Measurements from ENCODE around the gene GOLGA6L7.
"Not testable (repeated sequence)": the region's sequence is repeated elsewhere in the genome, so short reads cannot be mapped to it uniquely, and the experiment has no call there.

The GOLGA6L7 gene

DNA sequence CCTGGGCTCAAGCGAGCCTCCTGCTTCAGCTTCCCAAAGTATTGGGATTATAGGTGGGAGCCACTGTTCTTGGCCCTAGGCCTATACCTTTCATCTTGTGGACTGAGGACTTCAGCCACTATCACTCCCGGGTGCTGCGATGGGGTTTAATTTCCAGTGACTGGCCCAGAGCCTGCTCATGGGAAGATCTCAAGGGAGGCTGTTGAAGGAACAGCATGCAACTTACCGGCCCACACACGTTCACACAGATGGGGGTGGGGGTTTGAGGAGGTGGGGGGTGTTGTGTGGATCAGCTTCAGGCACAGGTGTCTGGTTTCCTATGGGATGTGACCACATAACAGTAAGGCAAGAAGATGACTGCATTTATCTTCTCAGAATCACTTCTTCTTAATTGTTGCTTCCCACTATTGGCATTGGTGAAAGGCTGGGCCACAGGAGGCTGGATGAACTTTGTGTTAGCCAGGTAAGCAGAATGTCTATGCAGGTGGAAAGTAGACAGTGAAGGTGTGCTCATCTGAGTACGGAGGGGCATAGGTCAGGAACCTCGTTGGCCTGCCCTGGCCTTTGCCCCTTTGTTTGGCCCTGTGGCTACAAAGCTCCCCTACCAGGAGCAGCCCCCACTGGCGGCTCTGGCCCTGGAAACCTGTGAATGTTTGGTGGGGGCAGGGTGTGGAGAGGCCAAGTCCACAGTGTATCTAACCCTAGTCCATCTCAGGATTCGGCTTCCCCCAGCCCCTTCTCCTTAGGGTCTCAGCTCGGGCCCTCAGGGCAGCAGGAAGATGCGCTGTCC, 35.9 kb upstream of the GOLGA6L7 start:
- DNase-seq (ENCODE audit: low read depth) = no peak

GRCh38 chr15:28881600-28881999, 33.2 kb upstream of the GOLGA6L7 start:
- no peak for DNase-seq (ENCODE audit: low read depth)

GRCh38 chr15:28881170-28881569, 32.7 kb upstream of the GOLGA6L7 start:
- DNase-seq (ENCODE audit: low read depth) = no peak

DNA sequence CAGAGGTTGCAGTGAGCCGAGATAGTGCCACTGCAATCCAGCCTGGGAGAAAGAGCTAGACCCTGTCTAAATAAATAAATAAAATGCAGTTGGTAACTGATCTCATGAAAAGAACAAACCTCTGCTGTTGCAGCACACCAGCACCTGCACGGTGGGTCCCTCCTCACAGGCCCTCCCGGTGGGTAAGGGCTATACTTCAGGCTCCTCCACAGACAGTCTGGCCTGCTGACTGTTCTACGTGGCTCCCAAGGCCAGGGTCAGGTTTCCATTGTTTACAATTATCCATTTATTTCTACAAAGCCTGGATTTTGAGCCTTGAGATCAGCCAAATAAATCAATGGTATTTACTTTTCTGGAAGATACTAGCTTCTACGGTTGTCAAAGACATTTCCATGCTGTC, 32.2 kb upstream of the GOLGA6L7 start:
- no peak for DNase-seq (ENCODE audit: low read depth)

DNA sequence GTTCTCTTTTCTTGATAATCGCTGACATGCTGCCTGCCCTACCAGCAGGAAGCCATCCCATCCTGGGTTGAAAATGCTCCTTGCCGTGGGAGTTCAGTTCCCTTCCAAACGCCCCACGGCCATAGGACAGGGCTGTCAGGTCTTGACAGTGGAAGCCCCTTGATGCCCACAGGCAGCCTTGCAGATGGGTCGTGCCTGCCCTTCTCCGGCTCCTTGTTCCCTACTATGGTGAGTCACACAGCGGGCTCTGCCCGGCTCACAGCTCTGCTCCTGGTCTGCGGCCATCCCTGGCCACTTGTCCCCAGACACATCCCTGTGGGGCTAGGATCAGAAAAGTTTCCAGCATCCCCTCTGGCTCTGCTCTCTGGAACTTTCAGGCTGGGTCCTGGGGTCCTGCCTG, 31.1 kb upstream of the GOLGA6L7 start:
- DNase-seq (ENCODE audit: low read depth) = no peak

DNA sequence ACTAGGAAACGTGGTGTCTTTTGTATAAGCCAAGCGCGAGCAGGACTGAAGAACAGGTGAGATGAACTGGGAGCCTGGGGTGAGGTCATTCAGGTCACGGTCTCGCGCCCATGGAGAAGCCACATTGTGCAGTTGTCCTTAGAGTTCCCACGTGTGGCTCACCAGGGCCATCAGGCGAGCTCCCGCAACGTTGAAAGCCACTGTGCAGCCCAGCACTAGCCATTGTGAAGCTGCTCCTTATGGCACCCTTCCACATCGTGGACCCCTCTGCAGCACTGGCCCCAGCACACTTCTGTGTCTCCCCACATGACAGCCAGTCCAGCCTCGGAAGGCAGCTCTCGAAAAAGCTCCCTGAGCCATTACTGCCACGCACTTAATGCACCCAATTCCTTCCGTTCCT, 29.8 kb upstream of the GOLGA6L7 start:
- no peak for DNase-seq (ENCODE audit: low read depth)

DNA sequence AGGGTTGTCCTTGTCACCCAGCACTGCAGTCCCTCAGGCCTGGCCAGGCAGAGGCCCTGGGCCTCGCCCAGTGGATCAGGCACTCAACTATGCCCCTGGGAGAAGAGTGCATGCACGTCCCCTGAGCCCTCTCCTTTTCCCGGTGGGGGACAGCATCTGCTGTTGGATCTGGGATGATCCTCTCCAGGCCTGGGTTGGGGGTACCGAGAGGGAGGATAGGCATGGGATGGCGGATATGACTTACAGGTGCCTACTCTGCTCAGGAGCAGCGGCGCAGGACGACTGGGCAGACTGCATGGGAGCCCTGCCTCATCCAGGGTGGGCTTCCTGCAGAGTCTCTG, 28.4 kb upstream of the GOLGA6L7 start:
- no peak for DNase-seq (ENCODE audit: low read depth)

GRCh38 chr15:28876131-28876844, 27.8 kb upstream of the GOLGA6L7 start:
- no peak for DNase-seq (ENCODE audit: low read depth)

- DNase-seq (ENCODE audit: low read depth) = no peak
Measured at GRCh38 chr15:28875461-28876000, 27.1 kb upstream of the GOLGA6L7 start.

DNA sequence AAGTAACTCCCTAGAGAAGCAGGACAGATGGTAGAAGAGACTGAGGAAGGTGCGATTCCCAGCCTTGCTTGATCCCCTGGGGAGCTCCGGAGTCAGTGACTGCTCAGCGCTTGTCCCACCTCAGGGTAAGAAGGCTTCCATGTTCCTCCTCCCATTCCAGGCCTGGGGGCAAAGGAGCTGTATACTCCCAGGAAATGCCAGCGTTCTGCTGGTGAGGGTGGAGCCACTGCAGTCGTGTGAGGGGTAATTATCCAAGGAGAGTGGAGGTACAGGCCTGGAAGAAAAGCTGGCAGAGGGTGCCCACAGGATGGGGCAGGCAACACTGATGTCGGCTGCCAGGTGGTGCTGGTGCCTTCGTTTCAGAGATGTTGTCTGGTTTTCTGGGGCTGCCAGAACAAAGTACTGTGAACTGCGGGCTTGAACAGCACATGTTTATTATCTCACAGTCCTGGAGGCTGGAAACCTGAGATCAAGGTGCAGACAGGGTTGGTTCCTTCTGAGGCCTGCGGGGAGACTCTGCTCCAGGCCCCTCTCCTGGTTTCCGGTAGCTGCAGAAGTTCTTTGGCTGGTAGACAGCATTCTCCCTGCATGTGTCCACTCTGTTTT, 25.2 kb upstream of the GOLGA6L7 start:
- no peak for DNase-seq (ENCODE audit: low read depth)

- no peak for DNase-seq (ENCODE audit: low read depth)
Measured at GRCh38 chr15:28873006-28873405, 24.6 kb upstream of the GOLGA6L7 start.

DNA sequence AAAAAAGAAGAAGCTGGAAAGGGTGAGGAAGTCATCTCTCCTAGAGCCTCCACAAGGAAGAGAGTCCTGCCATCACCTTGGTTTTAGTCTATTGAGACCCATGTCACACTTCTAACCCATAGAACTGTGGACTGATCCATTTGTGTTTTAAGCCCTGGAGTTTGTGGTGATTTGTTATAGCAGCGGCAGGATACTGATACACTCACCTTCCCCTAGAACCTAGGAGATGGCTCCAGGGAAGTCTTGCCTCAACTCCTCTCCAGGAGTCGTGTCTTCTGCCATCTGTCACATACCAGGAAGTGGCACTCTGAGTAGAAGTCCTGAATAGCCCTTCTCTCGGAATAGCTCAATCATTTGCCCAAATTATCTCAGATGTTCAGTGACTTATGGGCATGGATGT, 22.7 kb upstream of the GOLGA6L7 start:
- no peak for DNase-seq (ENCODE audit: low read depth)

GRCh38 chr15:28868744-28869345, 20.4 kb upstream of the GOLGA6L7 start:
- no peak for DNase-seq (ENCODE audit: low read depth)

- not testable (repeated sequence) for DNase-seq (ENCODE audit: low read depth)
Measured at GRCh38 chr15:28861589-28862293, 13.3 kb upstream of the GOLGA6L7 start.

GRCh38 chr15:28861031-28861534, 12.6 kb upstream of the GOLGA6L7 start:
- no peak for DNase-seq (ENCODE audit: low read depth)

GRCh38 chr15:28854578-28854977, 6.1 kb upstream of the GOLGA6L7 start:
- not testable (repeated sequence) for DNase-seq (ENCODE audit: low read depth)

DNA sequence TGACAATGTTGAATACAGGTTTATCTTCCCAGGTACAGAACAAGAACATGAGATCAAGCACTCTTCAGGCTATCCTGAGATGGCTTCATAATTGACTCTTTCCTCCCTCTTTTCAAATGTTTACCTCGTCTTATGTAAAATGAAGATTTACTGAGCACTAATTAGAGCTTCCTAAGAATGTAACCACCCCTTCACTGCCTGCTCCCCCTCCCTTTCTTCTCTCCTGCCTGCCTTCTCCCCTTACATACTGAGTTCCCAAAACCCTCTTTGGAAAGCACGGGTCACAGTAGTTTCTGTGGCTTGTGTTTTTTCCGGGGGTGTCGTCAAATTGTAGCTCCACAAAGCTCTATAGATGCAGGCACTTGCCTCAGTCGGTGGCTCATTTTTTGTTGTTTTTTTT, 5.2 kb upstream of the GOLGA6L7 start:
- not testable (repeated sequence) for DNase-seq (ENCODE audit: low read depth)

- not testable (repeated sequence) for DNase-seq (ENCODE audit: low read depth)
Measured at GRCh38 chr15:28849766-28850165, 1.3 kb upstream of the GOLGA6L7 start.

DNA sequence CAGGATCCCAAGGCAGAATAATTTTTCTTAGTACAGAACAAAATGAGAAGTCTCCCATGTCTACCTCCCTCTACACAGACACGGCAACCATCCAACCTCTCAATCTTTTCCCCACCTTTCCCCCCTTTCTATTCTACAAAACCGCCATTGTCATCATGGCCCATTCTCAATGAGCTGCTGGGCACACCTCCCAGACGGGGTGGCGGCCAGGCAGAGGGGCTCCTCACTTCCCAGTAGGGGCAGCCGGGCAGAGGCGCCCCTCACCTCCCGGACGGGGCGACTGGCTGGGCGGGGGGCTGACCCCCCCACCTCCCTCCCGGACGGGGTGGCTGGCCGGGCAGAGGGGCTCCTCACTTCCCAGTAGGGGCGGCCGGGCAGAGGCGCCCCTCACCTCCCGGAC, 827 bp upstream of the GOLGA6L7 start:
- not testable (repeated sequence) for DNase-seq (ENCODE audit: low read depth)

GRCh38 chr15:28847959-28848358, 485 bp downstream of the GOLGA6L7 start:
- not testable (repeated sequence) for DNase-seq (ENCODE audit: low read depth)

DNA sequence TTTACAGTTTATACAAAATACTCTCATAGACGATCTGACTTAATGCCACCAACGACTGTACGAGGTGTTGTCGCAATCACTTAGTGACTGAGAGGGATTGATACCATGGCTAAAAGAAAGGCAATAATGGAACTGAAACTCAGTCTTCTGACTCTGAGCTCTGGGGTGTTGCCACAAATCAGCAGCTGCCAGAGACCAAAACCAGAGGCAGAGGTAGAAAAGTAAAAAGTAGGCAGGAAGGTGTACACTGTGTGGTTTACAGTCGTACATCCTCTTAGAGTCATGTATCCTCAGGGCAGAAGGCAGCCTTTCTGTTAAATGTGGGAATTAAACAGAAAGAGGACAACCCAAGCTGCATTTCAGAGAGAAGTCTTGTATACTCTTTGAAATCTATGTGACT, 1.2 kb downstream of the GOLGA6L7 start:
- not testable (repeated sequence) for DNase-seq (ENCODE audit: low read depth)

GRCh38 chr15:28844147-28844546, 4.3 kb downstream of the GOLGA6L7 start:
- DNase-seq (ENCODE audit: low read depth) = not testable (repeated sequence)
